ENCODE results near the gene TRIM26.

Gene TRIM26

GRCh38 chr6:30206799-30207618, 6.2 kb downstream of the TRIM26 start:
- DNase-seq = no peak

GRCh38 chr6:30206152-30206551, 7.1 kb downstream of the TRIM26 start:
- DNase-seq = no peak

GRCh38 chr6:30204116-30204515, 9.1 kb downstream of the TRIM26 start:
- DNase-seq = no peak

- no peak for DNase-seq
Measured at GRCh38 chr6:30202366-30202765, 10.8 kb downstream of the TRIM26 start.

- DNase-seq = no peak
Measured at GRCh38 chr6:30200551-30201281, 12.5 kb downstream of the TRIM26 start.

- DNase-seq = no peak
Measured at GRCh38 chr6:30198166-30199084, 14.8 kb downstream of the TRIM26 start.

- DNase-seq = no peak
Measured at GRCh38 chr6:30196376-30196775, 16.8 kb downstream of the TRIM26 start.

- DNase-seq = no peak
Measured at GRCh38 chr6:30195951-30196350, 17.3 kb downstream of the TRIM26 start.

GRCh38 chr6:30194797-30195690, 18.2 kb downstream of the TRIM26 start:
- no peak for DNase-seq

GRCh38 chr6:30192076-30192475, 21.1 kb downstream of the TRIM26 start:
- no peak for DNase-seq

- no peak for DNase-seq
Measured at GRCh38 chr6:30188541-30188940, 24.7 kb downstream of the TRIM26 start.

- DNase-seq = no peak
Measured at GRCh38 chr6:30185846-30186484, 27.2 kb downstream of the TRIM26 start.

GRCh38 chr6:30184417-30185031, 28.7 kb downstream of the TRIM26 start:
- no peak for DNase-seq

- DNase-seq = no peak
Measured at GRCh38 chr6:30180145-30180544, 33.1 kb downstream of the TRIM26 start.

- DNase-seq = no peak
Measured at GRCh38 chr6:30178837-30179236, 34.4 kb downstream of the TRIM26 start.

- no peak for DNase-seq
Measured at GRCh38 chr6:30175765-30176164, 37.4 kb downstream of the TRIM26 start.

- no peak for DNase-seq
Measured at GRCh38 chr6:30172681-30173080, 40.5 kb downstream of the TRIM26 start.

- no peak for DNase-seq
Measured at GRCh38 chr6:30171677-30172471, 41.3 kb downstream of the TRIM26 start.

- no peak for DNase-seq
Measured at GRCh38 chr6:30169658-30170614, 43.3 kb downstream of the TRIM26 start.
